RKO (cell line): Measurements from ENCODE around the gene IGF2BP1.
"Not testable (repeated sequence)": the region's sequence is repeated elsewhere in the genome, so short reads cannot be mapped to it uniquely, and the experiment has no call there.

ENCODE experiments used
- DNase-seq: peaks from one replicate; pipeline ENCODE4 v3.0.0-alpha.2; 2016; ENCODE audit warnings: low spot score

IGF2BP1 gene

DNA sequence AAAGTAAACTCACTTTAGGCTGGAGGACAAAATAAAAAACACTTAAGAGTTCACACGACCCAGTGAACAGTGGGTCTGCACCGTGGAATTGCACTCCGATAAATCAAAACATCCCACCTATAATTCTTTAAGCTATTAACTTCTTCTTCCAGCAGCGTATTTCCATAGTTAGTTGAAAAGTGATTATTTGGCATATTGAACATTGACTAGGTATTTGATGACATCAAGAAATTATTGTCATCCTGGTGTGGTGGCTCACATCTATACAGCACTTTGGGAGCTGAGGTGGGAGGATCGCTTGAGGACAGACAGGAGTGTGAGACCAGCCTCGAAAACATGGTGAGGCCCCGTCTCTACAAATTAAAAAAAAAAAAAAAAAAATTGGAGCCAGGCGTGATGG lies 23.4 kb downstream of the IGF2BP1 start:
- no peak for DNase-seq

DNA sequence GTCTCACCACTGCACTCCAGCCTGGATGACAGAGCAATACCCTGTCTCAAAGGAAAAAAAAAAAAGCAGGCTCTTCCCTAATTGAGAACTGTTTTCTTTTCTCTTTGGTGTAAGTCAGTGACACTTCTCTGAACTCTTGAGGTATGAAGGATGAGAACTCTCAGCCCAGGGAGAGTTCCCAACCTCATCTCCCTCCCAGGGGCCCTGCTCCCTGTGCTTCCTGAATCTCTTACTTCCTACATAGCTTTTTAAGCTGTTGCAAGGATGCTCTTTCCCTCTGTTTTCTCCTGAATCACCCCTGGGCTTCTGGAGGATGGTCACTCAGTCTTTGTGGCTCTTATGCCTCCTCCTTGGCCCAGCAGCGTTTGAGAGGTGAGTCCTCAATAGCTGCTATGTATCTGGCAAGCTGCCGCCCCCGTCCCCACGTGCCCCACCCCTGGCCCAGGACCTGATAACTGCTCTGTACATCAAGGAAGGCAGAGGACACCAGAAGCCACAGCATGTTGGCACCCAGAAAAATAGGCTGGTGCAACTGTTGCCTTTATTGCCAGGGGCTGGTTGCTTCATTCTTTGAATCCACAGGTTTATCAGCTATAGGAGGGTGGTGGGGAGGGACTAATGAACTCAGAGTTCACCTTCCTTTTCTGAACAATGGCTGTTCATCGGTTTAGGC lies 24.0 kb downstream of the IGF2BP1 start:
- DNase-seq, result no peak

DNA sequence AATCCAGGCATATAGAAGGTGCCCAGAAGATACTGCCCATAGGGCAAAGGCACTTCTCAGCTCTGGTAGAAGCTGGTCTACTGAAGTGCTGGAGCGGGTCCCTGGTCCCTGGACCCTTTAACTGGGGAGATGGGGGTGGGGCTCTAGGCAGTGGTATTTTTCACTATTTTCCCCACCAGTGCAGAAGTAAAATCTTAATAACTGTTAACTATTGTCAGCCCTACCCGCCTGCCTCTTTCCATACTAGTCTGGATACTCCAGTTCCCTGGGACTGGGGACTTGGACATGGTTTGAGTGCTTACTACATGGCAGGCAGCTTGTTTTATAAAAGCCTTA lies 24.6 kb downstream of the IGF2BP1 start:
- no peak for DNase-seq

DNA sequence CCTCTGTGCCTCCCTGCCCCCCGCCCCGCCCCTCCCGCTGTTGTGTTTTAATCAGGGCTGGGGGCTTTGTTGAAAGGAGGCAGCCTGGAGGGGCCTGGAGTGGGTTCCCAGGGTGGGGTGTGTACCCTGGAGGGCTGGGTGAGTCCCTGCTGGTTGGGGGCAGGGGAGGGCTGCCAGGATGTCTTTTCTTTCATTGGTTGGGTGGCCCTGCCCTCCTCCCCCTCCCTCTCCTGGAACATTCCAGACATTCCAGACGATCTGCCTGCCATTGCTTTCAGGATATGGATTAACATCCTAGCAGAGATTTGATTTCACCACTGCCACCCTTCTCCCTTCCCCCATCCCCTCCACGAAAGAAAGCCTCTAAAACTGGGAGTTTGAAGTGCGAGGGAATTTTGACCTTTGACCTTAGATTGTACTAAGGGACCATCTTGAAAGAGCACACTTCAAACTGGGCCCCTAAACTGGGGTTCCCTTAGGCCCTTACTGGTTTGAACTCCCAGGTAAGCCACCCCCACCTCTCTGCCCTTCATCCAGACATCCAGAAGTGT lies 25.3 kb downstream of the IGF2BP1 start:
- DNase-seq, result no peak

DNA sequence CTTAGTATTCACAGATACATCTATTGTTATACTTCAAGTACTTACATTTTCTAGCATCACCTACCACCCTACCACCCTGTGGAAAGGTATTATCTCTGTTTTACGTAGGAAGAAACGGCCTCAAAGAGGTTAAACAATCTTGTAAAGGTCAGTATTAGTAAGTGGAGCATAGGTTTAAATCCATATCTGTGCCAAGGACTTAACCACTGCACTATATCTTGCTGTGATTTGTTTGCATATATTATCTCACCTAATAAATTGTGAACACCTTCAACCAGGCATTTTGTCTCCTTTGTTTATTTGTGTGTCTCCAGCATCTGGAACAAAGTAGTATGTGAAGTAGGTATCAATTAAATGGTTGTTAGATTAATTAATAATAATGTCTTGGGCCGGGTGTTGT lies 27.3 kb downstream of the IGF2BP1 start:
- no peak for DNase-seq

DNA sequence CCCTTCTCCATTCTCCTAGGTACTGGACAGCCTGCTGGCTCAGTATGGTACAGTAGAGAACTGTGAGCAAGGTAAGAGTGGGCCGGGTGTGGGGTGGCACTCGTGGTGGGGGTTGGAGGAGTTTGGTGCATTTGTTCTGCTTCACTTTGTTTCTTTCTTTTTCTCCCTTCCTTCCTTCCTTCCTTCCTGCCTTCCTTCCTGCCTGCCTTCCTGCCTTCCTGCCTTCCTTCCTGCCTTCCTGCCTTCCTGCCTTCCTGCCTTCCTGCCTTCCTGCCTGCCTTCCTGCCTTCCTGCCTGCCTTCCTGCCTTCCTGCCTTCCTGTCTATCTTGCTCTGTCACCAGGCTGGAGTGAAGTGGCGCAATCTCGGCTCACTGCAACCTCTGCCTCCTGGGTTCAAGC lies 29.3 kb downstream of the IGF2BP1 start:
- not testable (repeated sequence) for DNase-seq

DNA sequence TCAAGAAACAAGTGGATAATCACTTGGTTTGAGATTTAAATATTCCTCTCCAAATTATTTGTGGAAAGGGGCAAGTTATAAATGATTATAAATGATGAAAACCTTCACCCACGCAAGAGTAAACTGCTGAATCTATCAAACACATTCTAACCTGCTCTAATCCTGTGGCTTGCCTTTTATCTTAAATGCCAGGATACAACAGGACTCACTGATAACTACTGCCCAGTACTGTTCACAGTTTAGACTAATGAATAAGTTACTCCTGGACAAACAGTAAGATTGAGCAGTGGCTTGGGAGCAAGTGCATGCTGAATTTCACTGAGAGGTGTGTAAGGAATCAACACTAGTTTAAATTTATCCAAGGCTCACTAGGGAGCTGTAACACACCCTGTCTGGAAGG lies 31.1 kb downstream of the IGF2BP1 start:
- DNase-seq, result no peak

DNA sequence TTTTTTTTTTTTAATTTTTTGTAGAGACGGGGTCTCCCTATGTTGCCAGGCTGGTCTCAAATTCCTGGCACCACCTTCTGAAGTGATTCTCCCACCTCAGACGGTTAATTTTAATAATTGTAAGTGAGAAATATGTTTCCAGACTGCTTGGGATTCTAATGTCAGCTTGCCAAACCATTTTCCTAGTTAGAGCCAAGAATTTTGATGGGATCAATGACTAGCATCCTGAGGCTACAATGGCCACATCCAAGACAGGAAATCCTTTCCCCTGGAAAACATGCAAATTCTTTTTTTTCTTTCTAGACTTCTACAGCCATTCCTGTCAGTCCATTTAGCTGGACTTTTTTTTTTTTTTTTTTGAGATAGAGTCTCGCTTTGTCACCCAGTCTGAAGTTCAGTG lies 32.6 kb downstream of the IGF2BP1 start:
- no peak for DNase-seq

DNA sequence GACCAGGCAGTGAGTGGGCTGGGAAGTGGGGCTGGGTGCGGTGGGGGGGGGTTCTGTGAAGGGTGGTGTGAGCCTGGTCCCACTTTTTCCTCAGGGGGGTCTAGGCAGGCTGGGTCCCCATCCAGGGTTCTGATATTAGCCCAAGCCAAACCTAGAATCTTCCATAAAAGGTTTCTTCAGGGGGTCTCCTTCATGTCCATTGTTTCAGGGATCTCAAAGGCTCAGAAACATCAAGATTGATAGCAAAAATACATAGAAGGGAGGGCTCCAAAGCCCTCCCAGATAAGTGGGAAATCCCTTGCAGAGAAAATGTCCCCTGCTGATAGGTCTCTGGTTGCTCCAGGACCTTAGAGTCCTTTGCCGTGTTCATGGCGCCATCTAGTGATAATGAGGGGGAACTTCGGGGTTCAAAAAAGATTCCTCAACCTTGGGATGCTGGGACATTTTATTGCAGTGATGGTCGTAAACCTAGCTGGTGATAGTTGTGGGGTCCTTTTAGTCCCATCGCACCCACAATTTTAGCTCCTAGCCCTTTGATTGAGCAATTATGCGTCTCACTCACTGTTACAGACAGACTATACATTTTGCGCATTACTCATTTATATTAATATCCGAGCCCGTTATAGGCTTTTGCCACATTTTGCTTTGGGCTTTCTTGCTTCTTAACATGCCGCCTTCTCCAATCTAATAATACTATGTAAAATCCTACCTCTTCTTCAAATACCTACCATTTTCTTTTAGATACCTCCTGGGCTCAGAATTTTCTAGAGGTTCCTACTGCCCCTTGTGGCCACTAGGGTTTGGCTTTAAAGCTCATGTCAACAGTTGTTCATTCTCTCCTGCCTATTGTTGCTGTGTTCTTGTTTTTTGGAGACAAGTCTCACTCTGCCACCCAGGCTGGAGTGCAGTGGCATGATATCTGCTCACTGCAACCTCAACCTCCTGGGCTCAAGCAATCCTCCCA lies 35.1 kb downstream of the IGF2BP1 start:
- peak; percentile 84 for DNase-seq

DNA sequence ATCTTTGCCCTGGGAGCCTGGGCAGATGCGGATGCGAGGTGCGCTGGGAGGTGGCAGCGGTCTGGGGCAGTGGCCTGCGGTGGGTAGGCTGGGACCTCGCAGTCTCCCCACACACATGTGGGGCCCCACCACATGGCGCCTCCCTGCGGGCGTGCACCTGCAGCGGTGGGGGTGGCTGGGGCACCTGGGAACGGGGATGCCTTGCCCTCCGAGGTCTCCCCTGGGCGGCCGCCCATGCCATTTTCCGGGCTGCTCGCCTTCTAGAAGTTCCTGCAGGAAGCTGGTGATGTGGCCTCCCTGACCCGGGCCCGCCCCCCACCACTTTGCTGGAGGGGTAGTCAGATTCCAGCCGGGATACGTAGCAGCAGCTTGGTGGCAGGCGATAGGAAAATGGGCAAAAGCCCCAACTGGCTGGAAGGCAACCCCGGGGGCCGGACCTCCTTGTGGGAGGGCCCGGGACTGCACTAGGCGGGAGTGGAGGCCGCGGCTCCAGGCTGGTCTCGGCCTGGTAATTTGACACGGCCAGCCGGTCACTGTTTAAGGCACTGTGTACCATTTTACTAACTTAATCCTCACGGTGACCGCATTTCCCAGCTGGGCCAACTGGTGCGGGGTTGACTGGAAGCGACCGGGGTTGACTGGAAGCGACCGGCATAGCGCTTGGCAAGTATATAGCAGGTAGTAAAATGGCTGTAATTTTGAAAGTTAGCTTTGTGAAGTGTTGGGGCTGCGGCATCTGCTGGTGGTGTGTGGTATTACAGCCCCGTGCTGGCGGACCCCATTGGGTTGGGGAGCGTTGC lies 38.5 kb downstream of the IGF2BP1 start:
- DNase-seq, result peak; percentile 50

DNA sequence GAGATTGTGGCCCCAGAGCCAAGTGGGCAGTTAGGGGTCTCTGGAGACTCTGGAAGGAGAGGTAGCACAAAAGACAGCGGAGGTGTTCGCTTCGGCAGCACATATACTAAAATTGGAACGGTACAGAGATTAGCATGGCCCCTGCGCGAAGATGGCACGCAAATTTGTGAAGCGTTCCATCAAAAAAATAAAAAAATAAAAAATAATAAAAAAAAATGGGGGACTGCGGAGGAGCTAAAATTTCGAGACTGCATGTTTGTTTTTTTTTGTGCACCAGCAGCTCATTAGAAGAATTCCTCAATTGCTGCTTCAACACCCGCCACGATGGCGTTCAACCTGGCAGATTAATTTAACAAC lies 39.1 kb downstream of the IGF2BP1 start:
- no peak for DNase-seq

DNA sequence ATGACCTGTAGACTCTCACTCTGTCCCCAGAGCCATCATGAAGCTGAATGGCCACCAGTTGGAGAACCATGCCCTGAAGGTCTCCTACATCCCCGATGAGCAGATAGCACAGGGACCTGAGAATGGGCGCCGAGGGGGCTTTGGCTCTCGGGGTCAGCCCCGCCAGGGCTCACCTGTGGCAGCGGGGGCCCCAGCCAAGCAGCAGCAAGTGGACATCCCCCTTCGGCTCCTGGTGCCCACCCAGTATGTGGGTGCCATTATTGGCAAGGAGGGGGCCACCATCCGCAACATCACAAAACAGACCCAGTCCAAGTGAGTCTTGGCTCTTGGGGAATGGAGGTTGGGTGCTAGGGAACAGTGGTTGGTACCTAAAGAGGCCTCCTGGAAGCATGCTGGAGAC lies 41.0 kb downstream of the IGF2BP1 start:
- no peak for DNase-seq

DNA sequence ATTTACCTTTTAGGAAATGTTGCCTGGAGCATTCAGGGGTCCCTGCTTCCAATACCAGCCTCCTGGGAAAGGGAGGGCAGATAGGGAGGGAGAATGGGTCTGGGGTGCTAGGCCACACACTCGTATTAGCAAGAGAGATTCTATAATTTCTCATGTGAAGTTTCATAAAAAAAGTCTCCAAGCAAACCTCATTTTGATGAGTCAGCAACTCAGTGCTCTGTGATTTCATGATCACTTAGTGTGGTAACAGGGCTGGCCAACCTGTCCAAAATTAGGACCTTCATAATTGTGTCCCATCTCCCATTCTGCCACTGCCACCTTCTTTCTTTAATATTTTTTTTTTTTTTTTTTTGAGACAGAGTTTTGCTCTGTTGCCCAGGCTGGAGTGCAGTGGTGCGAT lies 41.4 kb downstream of the IGF2BP1 start:
- no peak for DNase-seq

DNA sequence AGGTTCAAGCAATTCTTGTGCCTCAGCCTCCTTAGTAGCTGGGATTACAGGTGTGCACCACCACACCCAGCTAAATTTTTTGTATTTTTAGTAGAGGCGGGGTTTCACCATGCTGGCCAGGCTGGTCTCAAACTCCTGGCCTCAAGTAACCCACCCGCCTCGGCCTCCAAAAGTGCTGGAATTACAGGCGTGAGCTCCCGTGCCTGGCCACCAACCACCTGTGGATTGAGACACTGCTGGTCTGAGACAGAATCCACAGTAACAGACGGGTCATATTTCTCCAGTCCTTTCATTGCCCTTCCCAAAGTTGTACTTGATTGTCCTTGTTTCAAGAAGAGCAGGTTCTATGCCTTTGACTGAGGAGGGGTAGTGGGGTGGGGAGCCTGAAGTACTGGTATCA lies 42.3 kb downstream of the IGF2BP1 start:
- not testable (repeated sequence) for DNase-seq

DNA sequence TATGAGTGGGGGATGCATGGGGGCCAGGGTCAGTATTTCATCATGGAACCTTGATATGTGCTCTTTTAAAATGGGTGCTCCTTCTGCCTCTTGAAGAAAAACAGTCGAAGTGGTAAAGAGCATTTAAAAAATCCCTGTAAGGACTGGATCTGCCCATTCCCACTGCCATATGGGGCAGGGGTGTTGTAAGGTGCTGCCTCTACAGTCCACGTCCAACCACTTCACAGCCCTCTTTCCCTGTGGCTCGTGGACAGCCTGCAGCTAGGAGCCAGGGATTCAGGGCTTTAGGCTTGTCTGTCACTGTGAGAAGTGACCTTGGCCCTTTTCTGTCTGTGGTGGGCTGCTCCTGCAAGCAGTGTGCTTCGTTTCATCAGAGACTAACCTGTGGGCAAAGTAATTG lies 44.3 kb downstream of the IGF2BP1 start:
- DNase-seq, result no peak

DNA sequence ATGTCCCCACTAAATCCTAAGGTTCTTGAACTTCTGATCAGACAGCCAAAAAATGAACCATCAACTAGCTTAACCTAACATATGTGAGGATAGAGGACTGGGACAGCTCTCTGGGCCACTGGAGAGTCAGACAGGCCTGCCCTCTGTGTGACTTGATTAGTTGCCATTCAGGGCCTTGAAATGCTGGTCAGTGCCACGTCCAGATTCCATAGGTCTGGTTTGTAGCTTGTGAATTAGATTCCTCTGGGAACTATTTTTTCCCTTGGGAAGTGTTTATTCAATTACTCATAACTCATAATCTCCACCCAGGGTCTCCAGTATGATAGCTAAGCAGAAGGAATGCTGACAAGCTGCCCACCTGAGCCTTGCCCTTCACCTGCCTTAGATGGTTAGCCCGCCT lies 48.2 kb downstream of the IGF2BP1 start:
- DNase-seq, result no peak

DNA sequence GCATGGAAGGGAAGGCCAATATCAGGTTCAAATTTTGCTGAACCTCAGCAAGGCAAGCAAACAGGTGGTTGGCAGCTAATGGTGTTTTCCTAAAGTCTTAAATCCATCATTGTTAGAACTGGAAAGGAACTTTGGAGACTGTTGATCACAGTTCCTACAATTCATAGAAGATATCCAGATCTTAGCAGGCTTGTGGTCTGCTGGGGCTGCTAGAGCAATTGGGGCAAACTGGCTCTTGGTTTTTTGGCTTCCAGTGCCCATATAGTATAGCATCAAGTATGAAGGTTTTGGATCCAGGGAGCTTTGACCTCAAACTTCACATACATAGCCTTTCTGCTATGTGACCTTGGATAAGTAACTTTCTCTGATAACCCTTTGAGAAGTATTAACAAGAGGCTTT lies 49.7 kb downstream of the IGF2BP1 start:
- no peak for DNase-seq

DNA sequence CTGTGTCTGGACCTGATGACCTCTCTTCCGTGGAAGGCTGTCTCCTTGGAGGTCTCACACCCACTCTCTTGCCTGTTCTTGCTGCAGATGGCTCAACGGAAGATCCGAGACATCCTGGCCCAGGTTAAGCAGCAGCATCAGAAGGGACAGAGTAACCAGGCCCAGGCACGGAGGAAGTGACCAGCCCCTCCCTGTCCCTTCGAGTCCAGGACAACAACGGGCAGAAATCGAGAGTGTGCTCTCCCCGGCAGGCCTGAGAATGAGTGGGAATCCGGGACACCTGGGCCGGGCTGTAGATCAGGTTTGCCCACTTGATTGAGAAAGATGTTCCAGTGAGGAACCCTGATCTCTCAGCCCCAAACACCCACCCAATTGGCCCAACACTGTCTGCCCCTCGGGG lies 52.1 kb downstream of the IGF2BP1 start:
- no peak for DNase-seq

DNA sequence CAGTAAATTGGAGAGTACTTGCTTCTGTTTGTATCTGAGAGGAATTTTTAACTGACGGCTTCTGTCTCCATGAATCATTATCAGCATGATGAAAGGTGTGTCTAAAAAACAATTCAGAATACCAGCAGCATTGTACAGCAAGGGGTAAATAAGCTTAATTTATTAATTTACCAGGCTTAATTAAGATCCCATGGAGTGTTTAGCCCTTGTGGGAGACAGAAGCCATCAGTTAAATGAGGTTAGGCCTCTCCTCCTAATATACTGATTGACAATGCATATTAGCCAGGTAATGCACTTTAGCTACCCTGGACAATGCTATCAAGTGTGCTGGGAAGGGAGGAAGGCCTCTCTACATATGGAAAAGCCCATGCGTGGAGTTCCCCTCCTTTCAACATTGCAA lies 53.4 kb downstream of the IGF2BP1 start:
- no peak for DNase-seq

DNA sequence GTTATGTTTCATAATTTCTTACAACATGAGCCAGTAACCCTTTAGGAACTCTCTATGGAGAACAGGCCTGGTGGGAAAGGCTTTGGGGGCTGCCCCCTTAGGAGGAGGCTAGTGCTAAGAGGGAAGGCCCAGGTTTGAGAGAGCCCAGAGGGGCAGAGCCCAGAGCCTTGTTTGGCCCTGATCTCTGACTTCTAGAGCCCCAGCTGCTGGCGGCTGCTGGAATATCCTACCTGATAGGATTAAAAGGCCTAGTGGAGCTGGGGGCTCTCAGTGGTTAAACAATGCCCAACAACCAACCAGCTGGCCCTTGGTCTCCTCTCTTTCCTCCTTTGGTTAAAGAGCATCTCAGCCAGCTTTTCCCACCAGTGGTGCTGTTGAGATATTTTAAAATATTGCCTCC lies 54.1 kb downstream of the IGF2BP1 start:
- no peak for DNase-seq

DNA sequence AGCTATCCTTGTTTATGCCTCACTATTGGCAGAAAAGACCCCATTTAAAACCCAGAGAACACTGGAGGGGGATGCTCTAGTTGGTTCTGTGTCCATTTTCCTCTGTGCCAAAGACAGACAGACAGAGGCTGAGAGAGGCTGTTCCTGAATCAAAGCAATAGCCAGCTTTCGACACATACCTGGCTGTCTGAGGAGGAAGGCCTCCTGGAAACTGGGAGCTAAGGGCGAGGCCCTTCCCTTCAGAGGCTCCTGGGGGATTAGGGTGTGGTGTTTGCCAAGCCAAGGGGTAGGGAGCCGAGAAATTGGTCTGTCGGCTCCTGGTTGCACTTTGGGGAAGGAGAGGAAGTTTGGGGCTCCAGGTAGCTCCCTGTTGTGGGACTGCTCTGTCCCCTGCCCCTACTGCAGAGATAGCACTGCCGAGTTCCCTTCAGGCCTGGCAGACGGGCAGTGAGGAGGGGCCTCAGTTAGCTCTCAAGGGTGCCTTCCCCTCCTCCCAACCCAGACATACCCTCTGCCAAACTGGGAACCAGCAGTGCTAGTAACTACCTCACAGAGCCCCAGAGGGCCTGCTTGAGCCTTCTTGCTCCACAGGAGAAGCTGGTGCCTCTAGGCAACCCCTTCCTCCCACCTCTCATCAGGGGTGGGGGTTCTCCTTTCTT lies 56.1 kb downstream of the IGF2BP1 start:
- DNase-seq, result no peak
